GM19035 (cell line): ENCODE measurements around the gene PPM1H.
A peak's percentile ranks its signal among the peaks of the same experiment; 100 is the strongest.
"Not testable (repeated sequence)": the region's sequence is repeated elsewhere in the genome, so short reads cannot be mapped to it uniquely, and the experiment has no call there.

Source experiments
- ATAC-seq: cut with Tn5 transposase; IDR thresholded peaks from one replicate; pipeline ENCODE4 v1.9.1; 2021; ENCODE audit not compliant: unreplicated experiment

Gene PPM1H

DNA sequence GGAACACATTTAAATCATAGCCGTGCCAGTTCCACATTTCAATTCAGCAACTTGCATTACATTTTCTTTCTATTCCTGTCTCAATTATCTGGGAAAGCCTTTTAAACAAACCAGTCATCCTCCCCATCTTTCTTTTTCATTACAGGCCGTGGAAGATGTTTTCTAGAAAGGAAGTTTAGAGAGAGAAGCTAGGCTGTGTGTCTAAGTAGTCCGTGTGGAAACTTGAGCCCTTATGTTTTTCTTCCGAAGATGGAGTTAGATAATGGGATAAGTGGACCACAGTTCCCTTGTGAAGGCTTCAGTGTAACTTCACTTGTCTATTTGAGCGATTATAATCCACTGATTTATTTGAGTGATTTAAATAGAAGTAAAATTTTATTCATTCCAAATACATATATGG is 12.4 kb upstream of the PPM1H start:
- ATAC-seq: no peak

DNA sequence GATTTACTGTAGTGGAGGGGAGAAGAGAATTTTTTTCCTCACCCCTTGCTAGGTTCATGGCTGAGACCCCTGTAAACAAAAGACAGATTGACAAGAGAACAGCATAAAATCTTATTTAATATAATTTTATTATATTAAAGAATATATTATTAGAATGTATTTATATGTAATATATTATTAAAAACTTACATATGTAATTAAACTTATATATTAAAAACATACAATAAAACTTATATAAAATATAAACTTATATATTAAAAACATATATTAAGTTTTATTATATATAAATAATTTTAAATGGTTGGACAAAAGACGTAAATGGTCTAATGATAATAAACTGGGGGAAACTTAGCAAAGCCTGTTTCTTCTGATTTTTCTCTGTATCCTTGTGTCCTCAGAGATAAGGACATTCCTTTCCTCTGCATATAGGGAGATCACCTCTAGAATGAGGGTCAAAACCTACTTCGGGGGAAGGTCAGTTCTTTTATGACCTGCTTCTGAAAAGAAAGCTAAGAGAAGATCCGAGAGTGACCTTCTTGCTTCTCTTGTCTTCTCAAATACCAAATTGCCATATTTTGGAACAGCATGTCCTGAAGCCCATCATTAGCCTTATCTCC is 8.9 kb upstream of the PPM1H start:
- ATAC-seq: no peak

DNA sequence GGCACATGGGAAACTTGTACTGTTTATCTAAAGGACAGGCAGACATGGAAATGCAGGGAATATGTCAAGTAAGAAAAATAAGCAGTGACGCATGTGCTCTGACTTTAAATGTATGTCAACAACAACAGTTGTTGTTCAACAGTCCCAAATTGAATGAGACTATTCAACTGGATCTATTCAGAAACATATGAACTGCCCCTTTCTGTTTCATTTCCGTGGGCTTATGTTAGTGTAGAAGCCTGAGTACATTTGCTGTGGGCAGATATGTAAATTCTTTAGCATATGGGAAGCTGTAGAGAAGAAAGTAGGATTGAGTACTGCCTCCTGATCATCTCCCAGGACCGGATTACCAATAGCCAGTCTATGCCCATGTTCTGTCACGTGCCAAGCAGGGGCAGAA is 7.4 kb upstream of the PPM1H start:
- ATAC-seq: not testable (repeated sequence)

DNA sequence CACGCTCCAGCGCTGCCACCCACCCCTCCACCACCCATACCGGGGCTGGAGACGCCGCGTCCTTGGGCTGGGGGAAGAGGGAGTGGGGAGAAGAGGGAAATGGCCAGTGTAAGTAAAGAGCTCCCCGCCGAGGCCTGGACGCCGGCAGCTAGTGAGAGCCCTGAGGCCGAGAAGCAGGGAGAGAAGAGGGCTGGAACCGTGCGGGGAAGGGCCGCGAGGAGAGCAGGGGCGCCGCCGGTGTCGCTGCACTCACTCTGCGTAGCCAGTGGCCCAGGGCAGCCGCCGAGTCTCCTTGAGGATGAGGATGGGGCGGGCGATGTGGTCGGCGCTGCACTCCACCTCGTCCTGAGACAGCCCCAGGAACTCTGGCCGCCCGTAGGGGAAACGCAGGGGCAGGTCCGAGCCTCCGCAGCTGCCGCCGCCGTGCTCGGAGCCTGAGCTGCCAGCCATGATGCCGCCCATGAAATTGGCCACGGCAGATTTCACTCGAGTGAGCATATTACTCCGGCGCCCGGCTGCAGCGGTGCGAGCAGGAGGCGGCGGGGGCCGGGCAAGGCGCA is 631 bp downstream of the PPM1H start:
- peak; percentile 43 for ATAC-seq

DNA sequence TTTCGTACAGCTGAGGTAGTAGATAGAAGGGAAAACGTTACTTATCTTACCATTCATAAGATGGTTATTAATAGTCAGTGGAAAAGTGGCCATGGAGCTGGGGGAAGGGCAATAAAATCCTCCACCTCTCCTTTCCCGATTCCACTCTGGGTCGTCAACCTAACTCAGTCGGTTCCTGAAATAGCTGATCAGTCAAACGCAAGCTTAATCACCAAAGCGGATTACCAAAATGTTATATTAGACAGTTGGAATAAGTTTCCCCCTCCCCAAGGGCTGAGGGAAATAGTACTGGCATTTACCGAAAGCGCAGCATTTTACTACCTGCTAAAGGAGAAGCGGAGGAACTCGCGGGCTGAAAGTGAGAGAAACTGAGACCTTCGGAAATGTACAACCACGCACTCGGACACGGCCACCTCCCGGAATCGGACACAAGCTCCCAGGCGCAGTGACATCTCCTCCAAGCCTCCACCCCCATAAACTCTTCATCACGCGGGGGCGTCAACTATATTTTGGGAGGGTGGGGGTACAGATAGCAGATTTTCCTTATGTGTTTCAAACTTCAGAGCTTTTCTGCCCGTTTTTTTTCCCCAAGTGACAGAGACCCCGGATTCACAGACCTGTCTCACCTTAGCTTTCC is 1.2 kb downstream of the PPM1H start:
- no peak for ATAC-seq

DNA sequence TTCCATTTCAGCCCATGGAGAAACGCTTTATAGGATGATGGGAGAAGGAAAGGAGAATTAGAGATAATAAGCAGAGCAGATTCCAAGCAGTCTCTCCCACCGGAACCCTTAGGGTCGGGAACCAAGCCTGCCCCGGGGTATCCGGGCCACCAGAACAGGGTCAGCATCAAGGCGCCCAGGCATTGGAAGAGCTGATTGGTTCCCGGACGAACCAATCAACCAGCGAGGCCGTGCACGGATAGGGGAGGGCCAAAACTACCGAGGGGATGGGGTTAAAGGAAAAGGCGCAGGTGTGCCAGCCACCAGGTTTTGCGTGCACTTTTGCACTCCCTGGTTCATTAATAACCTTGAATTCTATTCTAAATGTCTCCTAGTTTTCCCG is 1.7 kb downstream of the PPM1H start:
- no peak for ATAC-seq

DNA sequence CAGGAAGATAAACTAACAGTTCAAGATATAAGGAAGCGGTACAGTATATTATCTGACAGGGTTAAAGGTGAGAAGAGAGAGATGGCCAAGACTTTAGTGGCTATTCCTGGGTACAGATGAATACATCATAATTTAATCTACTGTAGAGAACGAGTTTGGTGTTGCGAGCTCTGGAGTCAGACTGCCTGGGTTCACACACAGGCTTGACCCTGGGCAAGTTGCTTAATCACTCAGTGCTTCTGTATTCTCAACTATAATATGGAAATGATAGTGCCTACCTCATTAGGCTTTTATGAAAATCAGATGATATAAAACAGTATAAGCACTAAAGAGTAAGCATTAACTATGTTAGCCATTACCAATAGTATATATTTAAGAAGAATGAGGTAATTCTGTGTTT is 3.5 kb downstream of the PPM1H start:
- no peak for ATAC-seq

DNA sequence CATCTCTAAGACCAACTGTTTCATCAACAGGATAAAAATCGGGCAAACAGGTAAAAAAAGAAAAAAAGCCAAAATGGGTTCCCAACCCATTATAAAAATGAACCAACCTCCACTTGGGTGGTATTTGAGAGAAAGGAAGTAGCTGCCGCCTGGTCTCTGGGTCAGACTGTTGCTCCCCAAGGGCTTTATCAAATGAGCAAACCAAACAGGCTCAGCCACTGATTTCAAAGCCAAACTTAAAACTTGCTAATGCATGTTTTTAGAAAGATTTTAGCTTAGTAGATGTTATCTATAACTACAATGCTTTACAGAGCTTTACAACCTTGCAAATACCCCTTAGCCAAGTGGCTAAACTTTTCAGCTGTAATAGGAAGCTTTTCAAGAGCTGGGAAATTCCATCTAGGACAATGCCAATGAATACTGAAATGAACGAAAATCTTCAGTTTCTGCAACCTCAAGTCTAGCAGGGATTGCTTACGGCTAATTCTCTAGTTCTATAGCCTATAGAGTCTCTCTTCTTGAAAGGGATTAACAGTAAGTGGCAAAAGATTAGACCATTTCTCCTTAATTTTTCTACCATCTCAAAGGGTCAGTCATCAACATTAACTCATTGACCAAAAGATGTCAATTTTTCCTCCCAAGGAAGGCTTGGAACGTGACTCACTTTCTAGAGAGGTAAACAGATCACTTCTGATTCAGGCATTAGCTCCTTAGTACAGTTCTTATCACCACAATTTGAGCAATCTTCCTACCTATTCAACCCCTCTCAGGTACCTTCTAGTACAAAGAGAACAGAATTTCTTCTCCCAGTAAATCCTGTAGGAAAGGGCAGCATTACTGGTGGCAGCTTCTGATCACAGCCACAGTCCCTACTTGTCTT is 4.2 kb downstream of the PPM1H start:
- no peak for ATAC-seq

DNA sequence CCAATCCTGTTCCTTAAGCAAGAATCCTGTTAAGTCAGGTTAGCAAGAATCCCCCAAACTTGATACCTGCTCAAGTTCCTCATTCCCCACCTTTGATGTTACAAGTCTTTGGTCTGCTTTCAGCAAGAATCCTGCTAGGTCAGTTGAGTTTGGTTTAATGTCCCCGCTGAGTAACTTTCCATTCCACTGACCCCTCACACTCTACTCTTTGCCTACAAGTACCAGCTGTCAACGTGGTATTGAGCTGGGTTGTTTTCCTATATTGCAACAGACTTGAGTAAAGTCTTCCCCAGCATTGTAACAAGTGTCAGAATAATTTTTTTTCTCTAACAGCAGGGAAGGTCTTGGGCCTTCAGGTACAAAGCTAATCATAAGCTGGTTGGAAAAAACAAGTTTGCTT is 6.3 kb downstream of the PPM1H start:
- no peak for ATAC-seq

DNA sequence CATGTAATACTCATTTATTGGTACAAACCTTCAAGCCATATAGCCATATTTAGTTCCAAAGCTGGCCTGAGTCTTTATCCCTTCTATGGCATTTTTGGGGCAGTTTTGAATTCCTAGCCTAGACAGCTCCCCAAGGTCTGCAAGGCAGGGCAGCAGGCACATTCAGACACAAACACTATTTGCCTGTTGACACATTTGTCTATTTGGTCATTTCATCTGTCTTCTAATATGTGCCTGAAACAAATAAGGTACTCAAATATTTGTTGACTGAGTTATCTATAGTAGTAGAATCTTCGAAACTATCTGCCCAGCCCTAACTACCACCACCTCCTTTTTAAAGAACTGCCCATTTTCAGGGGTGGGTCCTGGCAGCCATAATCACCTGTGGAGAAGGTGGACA is 9.3 kb downstream of the PPM1H start:
- no peak for ATAC-seq

DNA sequence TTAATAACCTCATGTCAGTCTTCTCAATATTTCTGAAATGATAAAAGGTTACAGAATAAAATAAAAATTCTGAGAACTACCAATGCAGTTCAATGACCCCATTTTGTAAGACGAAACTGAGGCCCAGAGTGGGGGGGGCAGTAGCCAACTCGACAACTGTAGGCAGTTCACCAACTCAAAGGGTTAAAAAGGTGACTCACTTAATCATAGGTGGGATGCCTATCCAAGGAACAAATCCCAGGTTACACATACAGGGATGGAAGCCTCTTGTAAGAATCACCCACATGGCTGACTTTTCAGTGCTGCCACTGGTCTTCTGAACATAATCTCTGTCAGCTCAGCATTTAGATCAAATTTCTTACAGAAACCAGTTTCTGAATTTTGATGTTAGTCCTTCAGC is 10.9 kb downstream of the PPM1H start:
- no peak for ATAC-seq

DNA sequence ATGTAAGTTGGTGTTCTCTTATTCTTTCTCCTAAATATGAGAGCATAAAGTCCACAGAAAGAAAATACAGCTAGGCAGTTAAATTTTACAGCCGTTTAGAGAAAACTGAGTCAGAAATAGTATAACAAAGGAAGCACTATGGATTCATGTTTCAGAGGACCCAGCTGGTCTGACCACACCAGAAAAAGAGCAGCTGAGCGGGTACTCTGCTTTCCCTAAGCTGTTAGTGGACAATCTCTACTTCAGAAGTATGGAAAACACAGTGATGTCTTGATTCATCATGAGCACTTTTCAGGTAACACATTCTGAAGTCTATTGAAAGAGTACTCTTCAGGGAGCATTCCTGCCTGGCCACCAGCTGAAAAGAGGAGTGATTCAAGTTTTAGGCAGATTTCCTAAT is 12.4 kb downstream of the PPM1H start:
- no peak for ATAC-seq

DNA sequence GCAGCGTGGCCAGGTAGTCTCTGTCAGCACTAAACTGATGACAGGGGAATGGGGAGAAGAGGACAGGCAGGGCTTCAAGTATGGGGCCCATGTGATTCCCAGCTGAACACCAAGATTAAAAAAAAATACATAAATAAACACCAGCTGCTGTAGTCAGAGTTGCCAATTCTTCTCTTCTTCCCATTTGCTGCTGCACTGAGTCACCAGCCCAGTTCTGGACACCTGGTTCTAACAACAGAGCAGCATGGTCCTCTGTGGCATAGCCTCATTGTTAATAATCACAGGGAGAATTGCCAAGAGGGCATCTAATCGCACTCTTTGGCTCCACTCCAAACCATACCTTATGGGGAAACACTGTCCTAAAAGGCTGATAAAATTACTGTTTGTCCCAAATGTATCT is 15.1 kb downstream of the PPM1H start:
- ATAC-seq: no peak

DNA sequence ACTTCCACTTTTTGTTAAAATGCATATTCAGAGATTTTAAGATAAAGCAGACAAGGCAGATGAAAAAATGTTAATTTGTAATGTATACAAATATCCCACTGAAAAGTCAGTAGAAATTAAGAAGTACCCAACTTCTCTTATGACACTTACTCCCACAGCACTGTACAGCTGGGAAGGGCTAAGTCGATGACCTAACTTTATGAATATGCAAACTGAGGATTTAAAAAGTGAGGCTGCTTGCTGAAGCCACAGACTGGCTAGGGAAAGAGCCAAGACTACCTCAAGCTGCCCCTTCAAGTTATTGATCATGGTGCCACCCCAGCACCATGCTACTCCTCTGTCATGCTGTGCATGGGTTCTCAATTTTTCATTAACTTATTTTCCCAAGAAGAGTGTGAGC is 17.0 kb downstream of the PPM1H start:
- ATAC-seq: no peak

DNA sequence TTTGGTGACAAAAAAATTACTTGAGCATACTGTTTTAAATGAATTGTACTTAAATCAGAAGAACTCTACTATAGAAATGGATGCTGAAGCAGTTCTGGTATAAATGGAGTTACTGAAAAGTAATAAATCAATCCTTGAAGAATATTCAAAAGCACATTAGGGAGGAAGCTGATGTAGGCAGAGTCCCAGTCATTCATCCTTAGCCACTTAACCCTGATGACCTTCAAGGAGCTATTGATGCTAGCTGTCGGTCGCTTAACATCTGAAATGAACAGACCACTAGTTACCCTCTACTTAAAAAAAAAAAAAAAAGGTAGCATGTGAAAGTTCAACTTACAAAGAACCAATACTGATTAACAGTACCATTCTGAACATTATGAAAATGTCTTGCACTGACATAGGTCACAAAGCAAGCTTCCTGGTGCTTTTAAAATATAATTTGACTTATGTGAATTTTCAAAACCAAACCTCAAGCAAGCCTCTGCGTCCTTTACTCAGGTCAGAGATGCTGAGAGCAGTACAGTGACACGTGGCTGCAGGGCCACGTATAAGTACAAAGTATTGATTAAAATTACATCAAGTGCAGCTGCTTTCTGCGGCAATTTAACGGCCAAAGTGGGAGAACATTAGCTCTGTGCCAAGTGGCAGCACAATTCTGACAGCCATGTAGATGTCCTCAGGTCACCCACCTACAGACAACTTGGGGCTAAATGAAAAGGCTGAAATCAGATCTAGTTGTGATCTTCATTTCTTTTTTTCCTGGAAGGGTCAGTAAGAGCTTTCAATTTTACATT is 18.1 kb downstream of the PPM1H start:
- ATAC-seq: no peak

DNA sequence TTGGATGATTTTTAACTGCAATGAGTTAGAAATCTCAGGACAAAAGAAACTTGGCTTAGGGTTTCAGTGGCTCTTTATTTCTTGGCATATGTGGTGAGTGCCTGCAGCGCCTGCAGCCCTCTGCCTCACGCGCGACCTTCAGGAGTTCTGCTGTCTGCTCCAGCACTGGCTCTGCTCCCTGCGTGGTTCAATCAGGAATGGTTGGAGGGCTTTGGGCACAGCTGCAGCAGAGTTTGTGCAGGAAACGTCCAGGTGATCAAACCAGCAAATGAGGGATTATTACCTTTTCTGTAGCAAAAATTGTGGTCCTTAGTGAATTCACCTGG is 19.8 kb downstream of the PPM1H start:
- ATAC-seq: no peak

DNA sequence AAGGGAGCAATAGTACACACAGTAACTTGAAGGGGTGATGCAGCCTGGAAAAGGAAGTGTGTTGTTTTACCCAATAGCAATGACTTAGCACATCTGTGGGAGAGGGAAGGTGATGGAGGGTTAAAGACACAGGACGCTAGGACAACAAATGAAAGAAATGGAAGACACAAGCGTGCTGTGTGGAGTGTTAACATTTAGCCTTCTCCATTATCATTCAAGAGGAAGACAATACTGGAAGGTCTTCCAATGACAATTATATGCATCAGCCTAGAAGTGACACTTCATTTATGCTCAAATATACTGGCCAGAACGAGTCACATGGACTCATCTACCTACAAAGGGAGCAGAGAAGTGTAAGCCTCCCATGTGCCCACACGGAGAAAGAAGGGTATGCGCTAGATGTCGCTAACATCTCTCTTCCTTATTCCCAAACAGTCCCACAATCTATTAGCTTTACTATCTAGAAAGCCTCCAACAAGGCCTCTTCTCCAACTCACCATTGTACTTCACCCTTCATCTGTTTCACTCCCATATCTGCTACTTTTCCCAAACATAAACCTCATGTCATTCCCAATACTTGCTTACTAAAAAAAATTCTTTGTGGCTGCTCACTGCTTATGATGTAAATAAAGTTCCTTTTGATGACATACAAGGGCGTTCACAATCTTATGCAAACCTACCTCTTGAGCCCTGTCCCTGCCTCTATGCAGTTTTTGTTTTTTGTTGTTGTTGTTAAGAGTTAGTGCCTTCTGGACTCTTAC is 20.3 kb downstream of the PPM1H start:
- ATAC-seq: no peak

DNA sequence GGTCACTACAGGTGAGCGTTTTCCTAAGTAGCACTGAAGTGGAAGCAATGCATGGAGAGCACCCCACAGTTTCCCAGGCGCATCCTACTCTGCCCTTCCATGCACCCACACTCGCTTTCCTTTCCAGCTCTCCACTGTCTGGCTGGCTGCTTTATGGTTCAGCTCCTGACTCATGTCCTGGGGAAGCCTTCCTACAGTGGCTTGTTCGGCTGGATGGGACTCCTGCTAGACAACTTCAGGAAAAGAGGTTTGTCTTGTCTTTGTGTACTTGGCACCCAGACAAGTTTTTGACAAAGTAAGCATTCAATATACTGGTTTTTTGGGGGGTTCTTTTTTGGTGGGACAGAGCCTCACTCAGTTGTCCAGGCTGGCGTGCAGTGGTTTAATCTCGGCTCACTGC is 21.6 kb downstream of the PPM1H start:
- no peak for ATAC-seq

DNA sequence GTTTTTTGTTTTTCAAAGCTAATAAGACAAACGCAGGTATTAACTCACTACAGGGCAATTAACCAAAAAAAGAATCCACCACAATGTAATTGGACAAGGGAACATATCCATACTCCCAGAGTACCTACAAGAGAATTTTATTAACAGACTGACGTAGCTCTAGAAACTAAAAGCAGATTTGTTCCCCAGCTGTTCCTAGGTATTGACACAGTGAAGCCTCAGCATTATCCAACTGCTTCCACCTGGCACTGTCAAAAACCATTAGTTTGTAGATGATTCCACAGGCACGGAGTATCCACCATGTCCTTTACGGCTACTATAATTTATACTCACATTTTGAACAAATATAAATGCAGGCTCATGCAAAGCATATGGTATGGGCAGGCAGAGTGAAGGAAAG is 22.3 kb downstream of the PPM1H start:
- no peak for ATAC-seq

DNA sequence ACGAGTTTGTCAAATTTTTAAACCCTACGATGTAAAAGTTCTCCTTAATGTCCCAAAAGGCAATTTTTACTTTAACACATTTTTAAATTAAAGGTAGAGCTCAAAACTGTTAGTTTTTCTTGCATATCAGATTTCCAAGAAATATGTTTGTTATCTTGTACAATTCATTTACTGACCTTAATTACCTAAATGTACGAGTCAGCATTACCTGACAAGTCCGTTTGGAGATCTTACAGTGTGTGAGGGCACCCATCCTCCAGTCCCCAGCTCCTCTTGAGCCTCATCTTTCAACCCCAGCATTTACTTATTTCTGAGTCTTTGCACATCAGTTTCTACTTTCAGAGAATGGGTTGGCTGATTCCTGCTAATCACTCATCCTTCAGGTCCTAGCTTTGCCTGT is 23.7 kb downstream of the PPM1H start:
- no peak for ATAC-seq
